Progenitor cell of endocrine pancreas (in vitro differentiated cells): ENCODE measurements around the gene RRAGC. TPM values are rescaled to one million over a fixed set of nuclear protein-coding genes. Genes with fewer than 3 reads are reported as not detected.
"Not testable (repeated sequence)": the region's sequence is repeated elsewhere in the genome, so short reads cannot be mapped to it uniquely, and the experiment has no call there.

ENCODE experiments used
- DNase-seq: peaks from one replicate; pipeline ENCODE4 v3.0.0; 2021; ENCODE audit warnings: low spot score; ENCODE audit not compliant: unreplicated experiment
- H3K27ac Mint-ChIP-seq: 2 replicates; pipeline ENCODE4 v1.8.0; 2021; ENCODE audit warnings: mild to moderate bottlenecking, moderate library complexity, mixed read lengths
- H3K27me3 Mint-ChIP-seq: 2 replicates; pipeline ENCODE4 v1.8.0; 2021; ENCODE audit warnings: mixed read lengths
- H3K36me3 Mint-ChIP-seq: 2 replicates; pipeline ENCODE4 v1.8.0; 2022; ENCODE audit warnings: mixed read lengths; ENCODE audit not compliant: insufficient read depth
- H3K4me1 Mint-ChIP-seq: 2 replicates; pipeline ENCODE4 v1.8.0; 2021; ENCODE audit warnings: low read depth, mixed read lengths
- H3K4me3 Mint-ChIP-seq: 2 replicates; pipeline ENCODE4 v1.8.0; 2021; ENCODE audit warnings: low read depth, mild to moderate bottlenecking, moderate library complexity, mixed read lengths
- H3K9me3 Mint-ChIP-seq: 2 replicates; pipeline ENCODE4 v1.8.0; 2021; ENCODE audit warnings: low read depth, mixed read lengths
- CTCF ChIP-seq: fragments of 200-600 bp; sonication (generic); IDR thresholded peaks from one replicate; pipeline ENCODE4 v1.5.0; 2021; ENCODE audit warnings: antibody characterized with exemption, mild to moderate bottlenecking; ENCODE audit not compliant: unreplicated experiment
- total RNA-seq: library from RNA; stranded (reverse); gene quantifications from 2 replicates; pipeline ENCODE4 v1.2.1, GENCODE V29; 2021

RRAGC gene
- total RNA-seq, 1 donor from 2014 or later, result 19.7 TPM

- Mint-ChIP-seq H3K4me3 (no peak overlapping the region), H3K27me3 (peaks cover 87% of the 10 kb centered on the region), H3K36me3 (no peaks in the 10 kb centered on the region), H3K4me1 (peaks cover 7% of the 10 kb centered on the region), H3K27ac (no peak overlapping the region), H3K9me3 (no peaks in the 10 kb centered on the region)
- no peak for DNase-seq
- no peak for TF ChIP-seq CTCF
Observed at GRCh38 chr1:38814984-38815464, 44.5 kb downstream of the RRAGC start.

- H3K27me3 Mint-ChIP-seq, result peaks cover 84% of the 10 kb centered on the region
- no peak overlapping the region for H3K4me3 Mint-ChIP-seq
Observed at GRCh38 chr1:38814444-38814983, 45.1 kb downstream of the RRAGC start.

GRCh38 chr1:38812981-38813380 is 46.6 kb downstream of the RRAGC start:
- Mint-ChIP-seq H3K4me3 (no peak overlapping the region), H3K9me3 (no peaks in the 10 kb centered on the region), H3K36me3 (no peaks in the 10 kb centered on the region), H3K4me1 (no peaks in the 10 kb centered on the region), H3K27me3 (peaks cover 87% of the 10 kb centered on the region), H3K27ac (no peak overlapping the region)
- DNase-seq, result no peak
- no peak for TF ChIP-seq CTCF

More at GRCh38 chr1:38814444-38814983, 45.1 kb downstream of the RRAGC start:
- H3K27ac Mint-ChIP-seq, result no peak overlapping the region
- no peaks in the 10 kb centered on the region for H3K36me3 Mint-ChIP-seq
- no peaks in the 10 kb centered on the region for H3K9me3 Mint-ChIP-seq
- H3K4me1 Mint-ChIP-seq, result peaks cover 2% of the 10 kb centered on the region
- no peak for DNase-seq
- no peak for TF ChIP-seq CTCF

GRCh38 chr1:38811466-38811865 is 48.1 kb downstream of the RRAGC start:
- DNase-seq, H3K9me3 Mint-ChIP-seq, H3K27ac Mint-ChIP-seq, H3K4me1 Mint-ChIP-seq, H3K4me3 Mint-ChIP-seq, H3K36me3 Mint-ChIP-seq: not testable (repeated sequence)
- peaks cover 89% of the 10 kb centered on the region for H3K27me3 Mint-ChIP-seq

GRCh38 chr1:38806090-38806489 is 53.5 kb downstream of the RRAGC start:
- H3K27me3 Mint-ChIP-seq, result peaks cover 83% of the 10 kb centered on the region
- no peak for TF ChIP-seq CTCF
- H3K36me3 Mint-ChIP-seq, result no peaks in the 10 kb centered on the region
- no peaks in the 10 kb centered on the region for H3K9me3 Mint-ChIP-seq
- DNase-seq, result no peak
- peaks cover 4% of the 10 kb centered on the region for H3K4me1 Mint-ChIP-seq
- H3K4me3 Mint-ChIP-seq, result no peak overlapping the region
- H3K27ac Mint-ChIP-seq, result no peak overlapping the region

- Mint-ChIP-seq H3K27ac (no peak overlapping the region), H3K4me3 (no peak overlapping the region), H3K36me3 (no peaks in the 10 kb centered on the region), H3K9me3 (no peaks in the 10 kb centered on the region), H3K4me1 (peaks cover 8% of the 10 kb centered on the region), H3K27me3 (peaks cover 72% of the 10 kb centered on the region)
- no peak for DNase-seq
- TF ChIP-seq CTCF, result no peak
Observed at GRCh38 chr1:38805036-38805435, 54.5 kb downstream of the RRAGC start.
